LNCaP clone FGC (cell line): ENCODE measurements around the gene SYNE4.
"Not testable (repeated sequence)": the region's sequence is repeated elsewhere in the genome, so short reads cannot be mapped to it uniquely, and the experiment has no call there.

Source experiments
- DNase-seq: peaks from one replicate; pipeline ENCODE4 v3.0.0-alpha.2; 2011; ENCODE audit warnings: low read depth
- H3K4me3 ChIP-seq: 2 replicates; pipeline ENCODE4 v1.5.1; 2011; ENCODE audit warnings: mild to moderate bottlenecking, low read depth, low read length, control low read depth
- CTCF ChIP-seq: IDR thresholded peaks from 2 replicates; pipeline ENCODE4 v1.5.1; 2012; ENCODE audit warnings: mild to moderate bottlenecking; ENCODE audit not compliant: control insufficient read depth, insufficient read depth; ENCODE audit errors: extremely low read depth

SYNE4 gene

GRCh38 chr19:35987571-35987896 is 21.1 kb downstream of the SYNE4 start:
- DNase-seq: no peak
- no peak for TF ChIP-seq CTCF
- no peak overlapping the region; the same call in 1 of the 2 replicates for H3K4me3 ChIP-seq

GRCh38 chr19:35986664-35987570 is 21.7 kb downstream of the SYNE4 start:
- peak overlapping the region; percentile 2; the same call in 1 of the 2 replicates for H3K4me3 ChIP-seq
- DNase-seq: no peak
- peak; percentile 15; the same call in 1 of the 2 replicates for TF ChIP-seq CTCF

- TF ChIP-seq CTCF: no peak
- H3K4me3 ChIP-seq: no peak overlapping the region
- no peak for DNase-seq
These were observed 22.5 kb downstream of the SYNE4 start for GRCh38 chr19:35986111-35986510.

- no peak for TF ChIP-seq CTCF
- DNase-seq: no peak
- no peak overlapping the region for H3K4me3 ChIP-seq
These were observed 25.4 kb downstream of the SYNE4 start for GRCh38 chr19:35983177-35983576.

GRCh38 chr19:35980997-35981396 is 27.6 kb downstream of the SYNE4 start:
- not testable (repeated sequence) for H3K4me3 ChIP-seq, DNase-seq

GRCh38 chr19:35978832-35979365 is 29.7 kb downstream of the SYNE4 start:
- no peak for TF ChIP-seq CTCF
- H3K4me3 ChIP-seq: no peak overlapping the region
- DNase-seq: no peak

- TF ChIP-seq CTCF: no peak
- no peak for DNase-seq
- H3K4me3 ChIP-seq: no peak overlapping the region
These were observed 30.3 kb downstream of the SYNE4 start for GRCh38 chr19:35978271-35978670.
